Osteocyte (in vitro differentiated cells): ENCODE results near the gene APCDD1L. TPM values are rescaled to one million over a fixed set of nuclear protein-coding genes. Genes with fewer than 3 reads are reported as not detected.

Source experiments
- DNase-seq: peaks from one replicate; pipeline ENCODE4 v3.0.0; 2021; ENCODE audit warnings: mixed read lengths; ENCODE audit not compliant: unreplicated experiment; ENCODE audit errors: extremely low spot score
- H3K27ac Mint-ChIP-seq: one replicate; pipeline ENCODE4 v1.8.0; 2021; ENCODE audit warnings: mild to moderate bottlenecking, mixed read lengths; ENCODE audit not compliant: unreplicated experiment
- H3K27me3 Mint-ChIP-seq: one replicate; pipeline ENCODE4 v1.8.0; 2021; ENCODE audit warnings: mixed read lengths; ENCODE audit not compliant: unreplicated experiment
- H3K36me3 Mint-ChIP-seq: one replicate; pipeline ENCODE4 v1.8.0; 2021; ENCODE audit warnings: mixed read lengths; ENCODE audit not compliant: unreplicated experiment
- H3K4me1 Mint-ChIP-seq: one replicate; pipeline ENCODE4 v1.8.0; 2021; ENCODE audit warnings: mixed read lengths; ENCODE audit not compliant: unreplicated experiment
- H3K4me3 Mint-ChIP-seq: one replicate; pipeline ENCODE4 v1.8.0; 2021; ENCODE audit warnings: mild to moderate bottlenecking, moderate library complexity, mixed read lengths; ENCODE audit not compliant: unreplicated experiment
- H3K9me3 Mint-ChIP-seq: one replicate; pipeline ENCODE4 v1.8.0; 2021; ENCODE audit warnings: mixed read lengths; ENCODE audit not compliant: unreplicated experiment
- total RNA-seq: library from RNA; stranded (reverse); gene quantifications from 2 replicates; pipeline ENCODE4 v1.2.1, GENCODE V29; 2021
- TF ChIP-seq, protein P1 (sequence below): fragments of 200-600 bp; sonication (generic); IDR thresholded peaks from 2 replicates; pipeline ENCODE4 v1.5.0; 2021; ENCODE audit warnings: antibody characterized with exemption, mild to moderate bottlenecking, moderate library complexity

APCDD1L gene
- total RNA-seq, 1 donor from 2014 or later, result 3.1 TPM

DNA sequence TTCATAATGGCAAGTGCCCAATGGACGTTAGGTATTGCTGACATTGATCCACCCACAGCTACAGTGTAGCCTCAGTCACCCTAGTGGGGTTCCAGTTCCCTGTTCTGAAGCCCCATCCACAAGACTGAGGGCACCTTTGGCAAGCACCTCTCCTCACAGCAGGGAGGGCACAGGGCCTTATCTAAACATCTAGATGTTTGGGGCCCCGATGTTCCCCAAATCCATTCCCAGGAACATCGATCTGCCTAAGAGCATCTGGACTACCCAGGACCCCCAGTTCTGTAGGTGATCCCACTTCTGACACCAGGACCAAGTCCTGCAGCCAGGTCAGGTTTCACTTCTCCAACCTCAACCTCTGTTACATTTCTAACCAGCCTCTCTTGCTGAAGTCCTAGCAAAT is 10.6 kb downstream of the APCDD1L start:
- H3K27ac Mint-ChIP-seq, result no peak overlapping the region
- DNase-seq, result peak; percentile 53
- H3K4me3 Mint-ChIP-seq, result no peak overlapping the region
- no peaks in the 10 kb centered on the region for H3K4me1 Mint-ChIP-seq
- peaks cover 16% of the 10 kb centered on the region for H3K9me3 Mint-ChIP-seq
- no peaks in the 10 kb centered on the region for H3K27me3 Mint-ChIP-seq
- TF ChIP-seq, protein P1, sequence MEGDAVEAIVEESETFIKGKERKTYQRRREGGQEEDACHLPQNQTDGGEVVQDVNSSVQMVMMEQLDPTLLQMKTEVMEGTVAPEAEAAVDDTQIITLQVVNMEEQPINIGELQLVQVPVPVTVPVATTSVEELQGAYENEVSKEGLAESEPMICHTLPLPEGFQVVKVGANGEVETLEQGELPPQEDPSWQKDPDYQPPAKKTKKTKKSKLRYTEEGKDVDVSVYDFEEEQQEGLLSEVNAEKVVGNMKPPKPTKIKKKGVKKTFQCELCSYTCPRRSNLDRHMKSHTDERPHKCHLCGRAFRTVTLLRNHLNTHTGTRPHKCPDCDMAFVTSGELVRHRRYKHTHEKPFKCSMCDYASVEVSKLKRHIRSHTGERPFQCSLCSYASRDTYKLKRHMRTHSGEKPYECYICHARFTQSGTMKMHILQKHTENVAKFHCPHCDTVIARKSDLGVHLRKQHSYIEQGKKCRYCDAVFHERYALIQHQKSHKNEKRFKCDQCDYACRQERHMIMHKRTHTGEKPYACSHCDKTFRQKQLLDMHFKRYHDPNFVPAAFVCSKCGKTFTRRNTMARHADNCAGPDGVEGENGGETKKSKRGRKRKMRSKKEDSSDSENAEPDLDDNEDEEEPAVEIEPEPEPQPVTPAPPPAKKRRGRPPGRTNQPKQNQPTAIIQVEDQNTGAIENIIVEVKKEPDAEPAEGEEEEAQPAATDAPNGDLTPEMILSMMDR, result no peak
- peaks cover 8% of the 10 kb centered on the region for H3K36me3 Mint-ChIP-seq

DNA sequence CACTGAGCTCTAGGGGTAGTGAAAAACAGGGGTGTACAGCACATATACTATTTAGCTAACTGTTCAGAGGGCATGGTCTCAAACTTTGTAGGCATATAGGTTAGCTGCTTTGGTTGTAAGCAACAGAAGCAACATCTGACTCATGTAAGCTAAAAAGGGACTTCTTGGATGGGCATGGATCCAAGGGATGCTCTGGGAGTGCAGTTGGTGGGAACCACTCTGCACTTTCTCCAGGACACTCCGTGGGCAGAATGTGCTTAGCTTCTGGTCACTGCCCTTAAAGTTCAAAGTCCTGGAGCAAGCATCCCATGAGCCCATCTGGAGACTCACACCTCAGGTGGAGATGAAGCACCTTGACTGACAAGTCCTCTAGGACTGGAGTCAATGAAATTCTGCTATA is 11.5 kb downstream of the APCDD1L start:
- TF ChIP-seq, protein P1, result no peak
- Mint-ChIP-seq H3K36me3 (peaks cover 8% of the 10 kb centered on the region), H3K27ac (no peak overlapping the region), H3K27me3 (no peaks in the 10 kb centered on the region), H3K4me1 (no peaks in the 10 kb centered on the region), H3K4me3 (no peak overlapping the region), H3K9me3 (peaks cover 16% of the 10 kb centered on the region)
- DNase-seq, result no peak

DNA sequence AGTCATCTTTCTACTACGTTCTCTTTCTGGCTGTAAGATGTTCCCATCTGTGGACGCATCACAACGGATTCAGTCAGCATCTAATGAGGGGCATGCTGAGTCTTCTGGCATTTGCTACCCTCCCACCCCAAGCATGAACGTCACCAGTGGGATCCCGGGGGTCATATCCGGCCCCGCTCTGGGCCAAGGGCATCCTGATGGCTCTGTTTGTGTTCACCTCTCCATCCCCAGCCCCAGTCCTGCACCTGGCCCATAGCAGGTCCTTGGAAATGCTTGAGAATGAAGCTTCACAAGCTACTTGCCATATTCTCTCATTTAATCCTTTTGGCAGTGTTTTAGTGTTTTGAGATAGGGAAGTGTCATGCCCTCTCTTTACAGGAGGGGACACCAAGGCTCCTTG is 14.9 kb downstream of the APCDD1L start:
- H3K4me3 Mint-ChIP-seq, result no peak overlapping the region
- DNase-seq, result no peak
- H3K36me3 Mint-ChIP-seq, result peaks cover 2% of the 10 kb centered on the region
- no peak overlapping the region for H3K27ac Mint-ChIP-seq
- no peaks in the 10 kb centered on the region for H3K4me1 Mint-ChIP-seq
- H3K27me3 Mint-ChIP-seq, result no peaks in the 10 kb centered on the region
- TF ChIP-seq, protein P1, result no peak
- peaks cover 12% of the 10 kb centered on the region for H3K9me3 Mint-ChIP-seq

DNA sequence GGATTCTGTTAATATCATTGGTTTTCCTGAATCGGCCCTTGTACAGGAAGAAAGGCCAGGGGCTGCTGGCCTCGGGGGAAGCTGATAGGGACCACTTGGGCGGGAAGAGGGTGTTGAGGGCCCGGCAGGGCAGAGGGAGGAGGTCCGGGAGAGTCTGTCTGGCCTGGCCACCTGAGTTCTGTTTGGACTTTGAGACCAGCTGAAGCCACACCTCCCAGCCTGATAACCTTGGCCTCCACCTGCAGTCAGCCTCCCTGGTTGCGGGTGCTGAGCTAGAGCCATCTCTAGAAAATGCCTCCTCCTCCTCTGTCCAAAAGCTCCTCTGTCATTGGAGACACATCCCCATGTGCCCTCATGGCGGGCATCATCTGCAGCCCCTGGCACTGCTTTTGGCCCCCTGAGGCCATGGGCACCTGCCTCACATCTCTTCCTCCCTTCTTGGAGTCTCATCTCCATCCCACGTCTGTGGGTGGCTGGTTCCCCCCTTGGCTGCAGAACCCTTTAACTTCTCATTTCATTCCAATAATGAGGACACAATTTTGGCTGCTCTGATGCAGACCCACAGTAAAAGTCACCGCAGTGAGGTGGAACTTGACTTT is 16.6 kb downstream of the APCDD1L start:
- DNase-seq, result no peak
- peaks cover 9% of the 10 kb centered on the region for H3K9me3 Mint-ChIP-seq
- TF ChIP-seq, protein P1, result no peak
- no peaks in the 10 kb centered on the region for H3K27me3 Mint-ChIP-seq
- H3K36me3 Mint-ChIP-seq, result peaks cover 2% of the 10 kb centered on the region
- no peak overlapping the region for H3K27ac Mint-ChIP-seq
- H3K4me3 Mint-ChIP-seq, result no peak overlapping the region
- H3K4me1 Mint-ChIP-seq, result no peaks in the 10 kb centered on the region

DNA sequence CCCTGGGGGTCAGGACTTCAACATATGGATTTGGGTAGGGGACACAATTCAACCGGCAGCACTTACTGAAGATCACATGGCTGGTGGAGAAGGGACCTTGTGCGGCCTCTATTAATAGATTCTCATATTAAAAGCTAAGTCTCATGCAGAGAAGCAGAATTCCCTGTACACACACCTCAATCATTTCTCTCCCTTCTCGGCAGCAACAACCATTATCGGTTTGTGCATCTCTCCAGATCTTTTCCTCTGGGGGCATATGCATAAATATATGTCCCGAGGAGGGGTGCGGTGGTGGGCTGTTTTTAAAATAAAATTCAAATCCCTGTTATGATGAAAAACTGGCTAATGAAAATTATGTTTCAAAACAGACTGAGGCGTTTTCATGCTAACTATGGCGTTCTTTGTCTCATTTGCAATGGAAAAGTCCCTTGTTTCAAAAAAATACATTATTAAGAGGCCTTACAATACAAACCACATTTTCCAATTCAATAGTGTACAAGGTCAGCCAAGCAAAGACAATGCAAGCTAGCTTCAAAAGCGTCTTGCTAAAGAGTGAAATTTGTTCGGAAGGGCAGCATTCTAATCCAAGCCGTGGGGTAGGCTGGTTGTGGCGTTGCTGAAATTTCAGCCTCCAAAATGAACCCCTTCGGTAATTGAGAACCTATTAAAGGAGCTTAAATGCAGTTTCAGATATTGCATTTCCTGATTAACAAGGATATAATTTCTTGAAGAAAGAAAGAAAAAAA is 17.3 kb downstream of the APCDD1L start:
- peaks cover 2% of the 10 kb centered on the region for H3K36me3 Mint-ChIP-seq
- H3K9me3 Mint-ChIP-seq, result peaks cover 2% of the 10 kb centered on the region
- H3K27ac Mint-ChIP-seq, result no peak overlapping the region
- H3K4me3 Mint-ChIP-seq, result no peak overlapping the region
- TF ChIP-seq, protein P1, result no peak
- H3K27me3 Mint-ChIP-seq, result peaks cover 3% of the 10 kb centered on the region
- no peak for DNase-seq
- H3K4me1 Mint-ChIP-seq, result no peaks in the 10 kb centered on the region
